Mononuclear cell (primary cell): Measurements from ENCODE around the gene P4HA3. TPM values are rescaled to one million over a fixed set of nuclear protein-coding genes. Genes with fewer than 3 reads are reported as not detected.
"Not testable (repeated sequence)": the region's sequence is repeated elsewhere in the genome, so short reads cannot be mapped to it uniquely, and the experiment has no call there.

Source experiments
- H3K27me3 ChIP-seq: 2 replicates; pipeline ENCODE4 v1.6.0; 2011; ENCODE audit warnings: low read length, control low read depth; ENCODE audit not compliant: insufficient read depth
- H3K4me1 ChIP-seq: 2 replicates; pipeline ENCODE4 v1.5.1; 2011; ENCODE audit warnings: mild to moderate bottlenecking, low read length, control low read depth; ENCODE audit not compliant: insufficient read depth
- H3K4me3 ChIP-seq: 2 replicates; pipeline ENCODE4 v1.5.1; 2011; ENCODE audit warnings: mild to moderate bottlenecking, low read length, moderate library complexity
- H3K9me3 ChIP-seq: 2 replicates; pipeline ENCODE4 v1.5.1; 2011; ENCODE audit warnings: low read depth, mild to moderate bottlenecking, control low read depth, low read length
- total RNA-seq: library from RNA; depleted of rRNA; stranded (reverse); fragments of >200 nt; gene quantifications from one replicate; pipeline ENCODE4 v1.2.3, GENCODE V29; 2012

P4HA3 gene
- 0.10 TPM for total RNA-seq

- Histone ChIP-seq H3K4me1 (peaks cover 12% of the 10 kb centered on the region), H3K9me3 (peaks cover 4% of the 10 kb centered on the region), H3K4me3 (no peak within 1 kb of the TSS), H3K27me3 (peaks cover 36% of the 10 kb centered on the region)
These were observed at the start of gene P4HA3 for GRCh38 chr11:74311352-74311926. Gene P4HA3, minus strand, starts transcription at chr11:74311640. Its CDS starts 29 bp downstream, at chr11:74311611.

GRCh38 chr11:74357449-74357848 lies 46.0 kb upstream of the P4HA3 start:
- Histone ChIP-seq H3K9me3 (no peaks in the 10 kb centered on the region), H3K4me3 (no peak overlapping the region), H3K27me3 (no peaks in the 10 kb centered on the region), H3K4me1 (no peaks in the 10 kb centered on the region)

GRCh38 chr11:74355626-74356025 lies 44.2 kb upstream of the P4HA3 start:
- Histone ChIP-seq H3K27me3 (no peaks in the 10 kb centered on the region), H3K4me1 (no peaks in the 10 kb centered on the region), H3K4me3 (no peak overlapping the region), H3K9me3 (no peaks in the 10 kb centered on the region)

GRCh38 chr11:74354036-74354435 lies 42.6 kb upstream of the P4HA3 start:
- Histone ChIP-seq H3K27me3 (no peaks in the 10 kb centered on the region), H3K9me3 (no peaks in the 10 kb centered on the region), H3K4me1 (no peaks in the 10 kb centered on the region), H3K4me3 (no peak overlapping the region)

GRCh38 chr11:74347381-74347780 lies 35.9 kb upstream of the P4HA3 start:
- Histone ChIP-seq H3K4me1 (no peaks in the 10 kb centered on the region), H3K27me3 (no peaks in the 10 kb centered on the region)

GRCh38 chr11:74345420-74345819 lies 34.0 kb upstream of the P4HA3 start:
- H3K4me3 ChIP-seq = no peak overlapping the region
- no peaks in the 10 kb centered on the region for H3K4me1 ChIP-seq
- H3K9me3 ChIP-seq = no peaks in the 10 kb centered on the region
- no peaks in the 10 kb centered on the region for H3K27me3 ChIP-seq

More at GRCh38 chr11:74347381-74347780, 35.9 kb upstream of the P4HA3 start:
- Histone ChIP-seq H3K9me3 (no peaks in the 10 kb centered on the region), H3K4me3 (no peak overlapping the region)

- H3K9me3 ChIP-seq = no peaks in the 10 kb centered on the region
- H3K4me1 ChIP-seq = no peaks in the 10 kb centered on the region
- H3K4me3 ChIP-seq = no peak overlapping the region
- H3K27me3 ChIP-seq = no peaks in the 10 kb centered on the region
These were observed 30.5 kb upstream of the P4HA3 start for GRCh38 chr11:74341921-74342320.

- Histone ChIP-seq H3K4me3 (no peak overlapping the region), H3K27me3 (no peaks in the 10 kb centered on the region), H3K9me3 (no peaks in the 10 kb centered on the region), H3K4me1 (no peaks in the 10 kb centered on the region)
These were observed 28.2 kb upstream of the P4HA3 start for GRCh38 chr11:74339619-74340018.

GRCh38 chr11:74338963-74339362 lies 27.5 kb upstream of the P4HA3 start:
- H3K27me3 ChIP-seq = no peaks in the 10 kb centered on the region
- no peaks in the 10 kb centered on the region for H3K4me1 ChIP-seq
- no peaks in the 10 kb centered on the region for H3K9me3 ChIP-seq
- no peak overlapping the region for H3K4me3 ChIP-seq

- H3K27me3 ChIP-seq = no peaks in the 10 kb centered on the region
These were observed 21.8 kb upstream of the P4HA3 start for GRCh38 chr11:74333193-74333592.

GRCh38 chr11:74332291-74332690 lies 20.9 kb upstream of the P4HA3 start:
- Histone ChIP-seq H3K4me3 (no peak overlapping the region), H3K9me3 (no peaks in the 10 kb centered on the region), H3K27me3 (no peaks in the 10 kb centered on the region), H3K4me1 (no peaks in the 10 kb centered on the region)

More at GRCh38 chr11:74333193-74333592, 21.8 kb upstream of the P4HA3 start:
- Histone ChIP-seq H3K4me3 (no peak overlapping the region), H3K4me1 (no peaks in the 10 kb centered on the region), H3K9me3 (no peaks in the 10 kb centered on the region)

GRCh38 chr11:74331000-74331399 lies 19.6 kb upstream of the P4HA3 start:
- H3K4me3 ChIP-seq, H3K27me3 ChIP-seq, H3K9me3 ChIP-seq, H3K4me1 ChIP-seq: not testable (repeated sequence)

GRCh38 chr11:74330075-74330858 lies 18.8 kb upstream of the P4HA3 start:
- Histone ChIP-seq H3K4me1 (no peaks in the 10 kb centered on the region), H3K27me3 (no peaks in the 10 kb centered on the region), H3K9me3 (no peaks in the 10 kb centered on the region), H3K4me3 (no peak overlapping the region)

GRCh38 chr11:74327076-74327475 lies 15.6 kb upstream of the P4HA3 start:
- H3K27me3 ChIP-seq = no peaks in the 10 kb centered on the region
- no peaks in the 10 kb centered on the region for H3K4me1 ChIP-seq
- no peaks in the 10 kb centered on the region for H3K9me3 ChIP-seq

GRCh38 chr11:74326665-74327064 lies 15.2 kb upstream of the P4HA3 start:
- no peaks in the 10 kb centered on the region for H3K9me3 ChIP-seq
- no peaks in the 10 kb centered on the region for H3K27me3 ChIP-seq
- H3K4me1 ChIP-seq = no peaks in the 10 kb centered on the region
- no peak overlapping the region for H3K4me3 ChIP-seq

More at GRCh38 chr11:74327076-74327475, 15.6 kb upstream of the P4HA3 start:
- no peak overlapping the region for H3K4me3 ChIP-seq
